Measurements from ENCODE around the gene NEK3. TPM values are rescaled to one million over a fixed set of nuclear protein-coding genes. Genes with fewer than 3 reads are reported as not detected.

The NEK3 gene
- 3.6 and 6.9 TPM in 2 replicates for total RNA-seq (2012; rRNA removed)
- polyA plus RNA-seq (2012; rRNA removed) = 7.5 and 9.2 TPM in 2 replicates
- 1.1 and 3.0 TPM in 2 replicates for polyA plus RNA-seq (2012; cell fraction: cytosol; rRNA removed)
- 2.5 and 29.4 TPM in 2 replicates for polyA plus RNA-seq (2012; cell fraction: nucleus; rRNA removed; ENCODE audit: low replicate concordance)
- percentile 62 among the genes with signal in this experiment for Bru-seq, nascent RNA
- percentile 65 among the genes with signal in this experiment for BruChase-seq, experiment 1, labeled RNA remaining after a 6-hour chase
- BruChase-seq, experiment 2, labeled RNA remaining after a 2-hour chase = percentile 65 among the genes with signal in this experiment
- long read RNA-seq, partial matches to known transcripts = 0 of 4 reads
- long read RNA-seq, other reads (novel, unspliced or antisense) = 3 of 4 reads

- Histone ChIP-seq H2AK9ac (replicated peaks; ENCODE audit: low read depth, low read length, poor library complexity) (peak within 1 kb of the TSS; percentile 95), H3K4ac (ENCODE audit: low read depth, low read length) (peak within 1 kb of the TSS; percentile 83), H2AFZ (replicated peaks; ENCODE audit: low read length, poor library complexity) (peak within 1 kb of the TSS; percentile 95), H4K5ac (ENCODE audit: low read depth, low read length) (peak within 1 kb of the TSS; percentile 56), H3K18ac (ENCODE audit: low read depth, low read length) (peak within 1 kb of the TSS; percentile 23), H2BK5ac (ENCODE audit: low read depth, low read length, poor library complexity, severe bottlenecking) (peak within 1 kb of the TSS; percentile 60), H3K14ac (replicated peaks; ENCODE audit: low read depth, low read length) (peak within 1 kb of the TSS; percentile 80), H2BK20ac (ENCODE audit: low read depth, low read length) (peak within 1 kb of the TSS; percentile 22; the same call in 1 of the 2 replicates), H4K8ac (ENCODE audit: low read depth in 2 of 2, low read length in 2 of 2) (peak within 1 kb of the TSS; percentile 77 to 85), H2BK120ac (ENCODE audit: low read depth, low read length) (peak within 1 kb of the TSS; percentile 67; the same call in 1 of the 2 replicates), H3K4me3 (ENCODE audit: insufficient read depth, low read depth, low read length) (peak within 1 kb of the TSS; percentile 82), H3K9ac (ENCODE audit: low read depth, low read length) (peak within 1 kb of the TSS; percentile 88), H2BK15ac (ENCODE audit: low read depth, low read length) (no peak within 1 kb of the TSS; the same call in 1 of the 3 replicates), H4K91ac (ENCODE audit: insufficient read depth, low read depth, low read length) (peak within 1 kb of the TSS; percentile 88), H3K27me3 (ENCODE audit: control insufficient read depth, insufficient read depth, low read length) (no peaks in the 10 kb centered on the region), H3K9me1 (ENCODE audit: insufficient read depth, low read length) (peaks cover 6% of the 10 kb centered on the region; the same call in 1 of the 2 replicates), H4K20me1 (ENCODE audit: insufficient read depth, low read length) (no peaks in the 10 kb centered on the region), H3K27ac (ENCODE audit: insufficient read depth, low read length) (peak within 1 kb of the TSS; percentile 80), H3K4me1 (ENCODE audit: control insufficient read depth, insufficient read depth, low read length) (peaks cover 7% of the 10 kb centered on the region), H2AK5ac (ENCODE audit: low read depth, low read length) (peak within 1 kb of the TSS; percentile 56; the same call in 1 of the 2 replicates), H3K79me1 (ENCODE audit: low read depth in 1 of 2, low read length in 2 of 2) (peaks cover 17 to 20% of the 10 kb centered on the region in 2 experiments), H3K56ac (ENCODE audit: extremely low read depth, insufficient read depth, low read length) (peak within 1 kb of the TSS; percentile 77; the same call in 1 of the 2 replicates), H3K23ac (ENCODE audit: low read depth, low read length) (peak within 1 kb of the TSS; percentile 86), H3K4me2 (ENCODE audit: low read depth, low read length) (peak within 1 kb of the TSS; percentile 93), H3K36me3 (ENCODE audit: control insufficient read depth, insufficient read depth, low read length) (0 out of 2 replicates have a peak, but pooled peaks cover 1% of the 10 kb centered on the region), H3K9me3 (ENCODE audit: control insufficient read depth, insufficient read depth, low read length) (no peaks in the 10 kb centered on the region)
- in situ Hi-C loops (cut with MboI; ENCODE audit: low sequenced_read_pairs) = no loop called here
- dilution Hi-C loops (cut with HindIII; ENCODE audit: low sequenced_read_pairs, unreplicated experiment) = no loop called here
- intact Hi-C loops (cut with micrococcal nuclease) = no loop called here
- ChIA-PET CTCF (interaction anchor here (0.6 to 0.9 kb wide), 3 partner anchors 9 to 291 kb away, joined by 3 to 4 read pairs (median 3); no protein-coding TSS in a partner anchor), POLR2A (ENCODE audit: unreplicated experiment) (no interaction called here)
- peak; percentile 80 for ATAC-seq (ENCODE audit: low read depth)
- TF ChIP-seq, protein P1, sequence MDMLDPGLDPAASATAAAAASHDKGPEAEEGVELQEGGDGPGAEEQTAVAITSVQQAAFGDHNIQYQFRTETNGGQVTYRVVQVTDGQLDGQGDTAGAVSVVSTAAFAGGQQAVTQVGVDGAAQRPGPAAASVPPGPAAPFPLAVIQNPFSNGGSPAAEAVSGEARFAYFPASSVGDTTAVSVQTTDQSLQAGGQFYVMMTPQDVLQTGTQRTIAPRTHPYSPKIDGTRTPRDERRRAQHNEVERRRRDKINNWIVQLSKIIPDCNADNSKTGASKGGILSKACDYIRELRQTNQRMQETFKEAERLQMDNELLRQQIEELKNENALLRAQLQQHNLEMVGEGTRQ (IDR thresholded peaks at IDR 0.05; ENCODE audit: low read depth, low read length) = no peak
- no peak for TF ChIP-seq FOS (IDR thresholded peaks at IDR 0.05; ENCODE audit: low read depth, low read length)
- 0 out of 2 replicates have a peak, but pooled peaks have one; percentile 22 for TF ChIP-seq MAFK (IDR thresholded peaks at IDR 0.05; ENCODE audit: low read depth, low read length)
- no peak for TF ChIP-seq RAD21 (IDR thresholded peaks at IDR 0.05; ENCODE audit: low read length)
- TF ChIP-seq CHD1 (IDR thresholded peaks at IDR 0.05; ENCODE audit: low read depth, low read length) = no peak
- peak; percentile 20; the same call in 1 of the 2 replicates for TF ChIP-seq BHLHE40 (IDR thresholded peaks at IDR 0.05; ENCODE audit: low read depth, low read length)
- TF ChIP-seq SMC3 (IDR thresholded peaks at IDR 0.05; ENCODE audit: low read depth, low read length) = no peak
- 1% methylated on average over 39 of the region's 74 CpGs; no CpG with 5 or more reads in 1 of the 2 experiments for WGBS, 2 experiments (ENCODE audit: extremely low coverage in 2 of 2, insufficient read length in 1 of 2)
- peak; percentile 56 for DNase-seq
- BruUV-seq (replicated peaks) = no TSS peak
These were observed at the start of gene NEK3 for GRCh38 chr13:52159159-52159982. TSS of gene NEK3 (minus strand) at chr13:52159597. CDS start at chr13:52156191, 3,406 bp downstream.
